BJ (cell line): ENCODE measurements around the gene PPP1R13L. TPM values are rescaled to one million over a fixed set of nuclear protein-coding genes. Genes with fewer than 3 reads are reported as not detected.
A peak's percentile ranks its signal among the peaks of the same experiment; 100 is the strongest.

Experiments
- CTCF ChIA-PET: fragments of 350-600 bp; formaldehyde crosslinking; extraction: SDS; loops from one replicate; lab custom pipeline; 2021; ENCODE audit warnings: antibody characterized with exemption, inconsistent platforms; lab: Yijun Ruan, JAX
- POLR2A ChIA-PET: fragments of 300-600 bp; sonication (Branson Sonifier 250); formaldehyde crosslinking; extraction: SDS; loops from one replicate; lab custom pipeline; 2021; ENCODE audit warnings: antibody characterized with exemption; lab: Charles Lee
- DNase-seq: peaks from one replicate; pipeline ENCODE4 v3.0.0-alpha.2; 2011; ENCODE audit warnings: low read depth
- H3K27me3 ChIP-seq: 2 replicates; pipeline ENCODE4 v1.6.0; 2011; ENCODE audit warnings: low read length; ENCODE audit not compliant: control insufficient read depth, insufficient read depth
- H3K36me3 ChIP-seq: 2 replicates; pipeline ENCODE4 v1.5.1; 2011; ENCODE audit warnings: low read length; ENCODE audit not compliant: control insufficient read depth, insufficient read depth
- H3K4me3 ChIP-seq: 2 replicates; pipeline ENCODE4 v1.5.1; 2011; ENCODE audit warnings: low read depth, mild to moderate bottlenecking, control low read depth, low read length
- polyA minus RNA-seq: library from RNA; depleted of rRNA, polyadenylated mRNA; stranded (reverse); fragments of >200 nt; gene quantifications from 2 replicates; pipeline ENCODE4 v1.2.3, GENCODE V29; 2011; rRNA and poly(A)+ RNA removed
- polyA plus RNA-seq: library from polyadenylated mRNA; depleted of rRNA; stranded (reverse); fragments of >200 nt; gene quantifications from 2 replicates; pipeline ENCODE4 v1.2.3, GENCODE V29; 2011; rRNA removed
- TF ChIP-seq, protein P1 (sequence below): IDR thresholded peaks from 2 replicates; pipeline ENCODE4 v1.5.1; 2011; ENCODE audit warnings: low read depth, mild to moderate bottlenecking, control low read depth, inconsistent platforms, low read length, moderate library complexity; ENCODE audit not compliant: insufficient read depth

The PPP1R13L gene, protein sequence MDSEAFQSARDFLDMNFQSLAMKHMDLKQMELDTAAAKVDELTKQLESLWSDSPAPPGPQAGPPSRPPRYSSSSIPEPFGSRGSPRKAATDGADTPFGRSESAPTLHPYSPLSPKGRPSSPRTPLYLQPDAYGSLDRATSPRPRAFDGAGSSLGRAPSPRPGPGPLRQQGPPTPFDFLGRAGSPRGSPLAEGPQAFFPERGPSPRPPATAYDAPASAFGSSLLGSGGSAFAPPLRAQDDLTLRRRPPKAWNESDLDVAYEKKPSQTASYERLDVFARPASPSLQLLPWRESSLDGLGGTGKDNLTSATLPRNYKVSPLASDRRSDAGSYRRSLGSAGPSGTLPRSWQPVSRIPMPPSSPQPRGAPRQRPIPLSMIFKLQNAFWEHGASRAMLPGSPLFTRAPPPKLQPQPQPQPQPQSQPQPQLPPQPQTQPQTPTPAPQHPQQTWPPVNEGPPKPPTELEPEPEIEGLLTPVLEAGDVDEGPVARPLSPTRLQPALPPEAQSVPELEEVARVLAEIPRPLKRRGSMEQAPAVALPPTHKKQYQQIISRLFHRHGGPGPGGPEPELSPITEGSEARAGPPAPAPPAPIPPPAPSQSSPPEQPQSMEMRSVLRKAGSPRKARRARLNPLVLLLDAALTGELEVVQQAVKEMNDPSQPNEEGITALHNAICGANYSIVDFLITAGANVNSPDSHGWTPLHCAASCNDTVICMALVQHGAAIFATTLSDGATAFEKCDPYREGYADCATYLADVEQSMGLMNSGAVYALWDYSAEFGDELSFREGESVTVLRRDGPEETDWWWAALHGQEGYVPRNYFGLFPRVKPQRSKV
- polyA plus RNA-seq: 5.4 and 12.3 TPM in 2 replicates
- polyA minus RNA-seq: 8.8 and 18.1 TPM in 2 replicates

DNA sequence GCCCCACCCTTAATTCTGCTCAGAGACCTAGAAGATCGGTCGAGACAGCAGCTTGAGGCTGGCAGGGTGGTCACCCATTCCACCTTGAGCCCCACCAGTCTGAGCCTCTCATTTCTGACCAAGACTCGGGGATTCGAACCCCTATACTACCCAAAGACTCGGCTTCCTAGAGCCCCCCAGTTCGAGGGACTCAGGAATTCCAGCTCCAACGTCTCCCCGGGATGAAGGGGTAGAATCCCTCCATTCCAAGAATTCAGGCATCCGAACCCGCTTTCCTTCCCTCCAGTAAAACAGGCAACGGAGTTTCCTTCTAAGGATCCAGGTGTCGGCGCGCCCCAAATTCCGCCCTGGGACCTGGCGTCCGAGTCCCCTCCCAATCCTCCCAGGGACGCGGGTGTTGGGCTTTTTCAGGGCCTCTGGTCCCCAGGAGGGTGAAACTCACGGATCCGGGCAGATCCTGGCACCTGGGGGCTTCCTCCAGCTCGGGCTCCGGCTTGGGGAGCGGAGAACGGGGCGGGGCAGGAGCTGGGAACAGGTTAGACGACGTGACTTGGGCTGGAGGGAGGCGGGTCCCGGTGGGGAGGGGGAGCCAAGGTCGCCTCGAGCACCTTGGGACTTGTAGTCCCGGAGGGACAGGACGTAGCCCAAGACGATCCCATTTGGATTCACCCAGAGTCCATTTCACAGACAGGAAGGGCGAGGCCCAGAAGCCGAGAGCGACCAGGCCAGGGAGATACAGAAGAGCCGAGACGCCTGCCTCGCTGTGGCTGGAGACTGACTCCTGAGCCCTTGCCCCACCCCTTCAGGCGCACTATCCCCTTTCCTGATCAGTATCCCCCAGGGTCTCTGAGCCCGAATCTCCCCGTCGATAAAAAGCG, at the start of gene PPP1R13L:
Gene PPP1R13L, minus strand, starts transcription at position 513 of the 878 bp plus-strand sequence. CDS start 6,751 bp downstream, outside the sequence.
- no peak for DNase-seq
- H3K36me3 ChIP-seq: no peaks in the 10 kb centered on the region
- H3K27me3 ChIP-seq: no peaks in the 10 kb centered on the region
- TF ChIP-seq, protein P1, sequence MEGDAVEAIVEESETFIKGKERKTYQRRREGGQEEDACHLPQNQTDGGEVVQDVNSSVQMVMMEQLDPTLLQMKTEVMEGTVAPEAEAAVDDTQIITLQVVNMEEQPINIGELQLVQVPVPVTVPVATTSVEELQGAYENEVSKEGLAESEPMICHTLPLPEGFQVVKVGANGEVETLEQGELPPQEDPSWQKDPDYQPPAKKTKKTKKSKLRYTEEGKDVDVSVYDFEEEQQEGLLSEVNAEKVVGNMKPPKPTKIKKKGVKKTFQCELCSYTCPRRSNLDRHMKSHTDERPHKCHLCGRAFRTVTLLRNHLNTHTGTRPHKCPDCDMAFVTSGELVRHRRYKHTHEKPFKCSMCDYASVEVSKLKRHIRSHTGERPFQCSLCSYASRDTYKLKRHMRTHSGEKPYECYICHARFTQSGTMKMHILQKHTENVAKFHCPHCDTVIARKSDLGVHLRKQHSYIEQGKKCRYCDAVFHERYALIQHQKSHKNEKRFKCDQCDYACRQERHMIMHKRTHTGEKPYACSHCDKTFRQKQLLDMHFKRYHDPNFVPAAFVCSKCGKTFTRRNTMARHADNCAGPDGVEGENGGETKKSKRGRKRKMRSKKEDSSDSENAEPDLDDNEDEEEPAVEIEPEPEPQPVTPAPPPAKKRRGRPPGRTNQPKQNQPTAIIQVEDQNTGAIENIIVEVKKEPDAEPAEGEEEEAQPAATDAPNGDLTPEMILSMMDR: no peak
- H3K4me3 ChIP-seq: peak within 1 kb of the TSS; percentile 92
- ChIA-PET POLR2A (no interaction called here), CTCF (interaction anchor here (0.8 to 3.9 kb wide), 9 partner anchors 8 to 91 kb away, joined by 3 to 25 read pairs (median 4); no protein-coding TSS in a partner anchor)

DNA sequence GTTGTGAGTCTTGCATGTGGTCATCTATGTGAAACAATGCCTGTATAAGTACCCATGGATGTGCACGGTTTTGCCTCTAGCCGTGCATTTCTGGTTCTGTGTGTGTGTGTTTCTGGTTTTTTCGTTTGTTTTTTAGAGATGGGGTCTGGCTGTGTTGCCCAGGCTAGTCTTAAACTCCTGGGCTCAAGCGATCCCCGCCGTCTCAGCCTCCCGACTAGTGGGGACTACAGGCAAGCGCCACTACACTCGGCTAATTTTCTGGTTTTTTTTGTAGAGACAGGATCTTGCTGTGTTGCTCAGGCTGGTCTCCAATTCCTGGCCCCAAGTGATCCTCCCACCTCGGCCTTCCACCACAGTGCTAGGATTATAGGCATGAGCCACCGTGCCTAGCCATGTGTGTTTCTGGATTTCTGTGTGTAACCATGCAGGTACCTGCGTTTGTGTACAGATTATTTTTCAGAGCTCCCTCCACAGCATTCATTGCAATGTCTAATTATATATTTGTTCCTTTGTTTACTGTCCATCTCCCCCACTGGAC, 47.0 kb upstream of the PPP1R13L start:
- ChIA-PET POLR2A (no interaction called here), CTCF (interaction anchor here (1.0 to 4.8 kb wide), 5 partner anchors 12 to 34 kb away, joined by 3 to 34 read pairs (median 9); no protein-coding TSS in a partner anchor)

DNA sequence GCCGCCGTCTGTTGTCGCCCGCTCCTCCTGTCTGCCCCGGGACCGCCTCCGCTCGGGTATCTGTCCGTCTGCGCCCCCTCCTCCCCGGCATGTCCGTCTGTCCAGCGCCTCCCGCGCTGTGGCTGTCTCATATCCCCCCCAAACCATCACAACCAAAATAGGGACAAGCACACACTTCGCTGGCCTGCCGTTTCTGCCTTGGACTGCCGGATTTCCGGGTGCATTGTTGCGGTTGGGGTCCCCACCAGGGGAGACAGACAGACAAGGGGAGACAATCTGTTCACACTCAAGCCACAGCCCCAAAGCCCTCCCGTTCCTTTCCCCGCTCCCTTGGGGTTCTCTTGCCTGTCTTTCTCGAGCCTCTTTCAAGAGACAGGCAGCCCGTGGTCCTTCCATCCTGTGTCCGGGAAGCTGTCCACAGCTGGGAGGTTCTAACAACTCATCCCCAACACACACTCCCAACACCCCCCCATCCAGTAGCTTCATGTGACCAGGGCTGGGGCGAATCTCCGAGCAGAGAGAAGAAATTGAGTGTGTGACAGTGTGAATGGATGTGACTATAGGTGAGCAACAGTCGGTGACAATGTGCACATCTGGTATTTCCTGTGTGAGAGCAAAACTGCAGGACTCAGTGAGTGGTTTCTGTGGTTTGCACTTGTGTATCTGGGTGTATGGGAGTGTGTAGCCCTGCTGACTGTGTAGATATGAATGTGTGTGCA, 46.4 kb upstream of the PPP1R13L start:
- POLR2A ChIA-PET: no interaction called here
- DNase-seq: no peak
- CTCF ChIA-PET: interaction anchor here (1.0 to 3.4 kb wide), 4 partner anchors 12 to 34 kb away, joined by 3 to 9 read pairs (median 8); no protein-coding TSS in a partner anchor
- H3K36me3 ChIP-seq: no peaks in the 10 kb centered on the region
- H3K4me3 ChIP-seq: peak overlapping the region; percentile 61
- TF ChIP-seq, protein P1: no peak
- no peaks in the 10 kb centered on the region for H3K27me3 ChIP-seq

More for the DNA sequence above, 47.0 kb upstream of the PPP1R13L start:
- DNase-seq: no peak
- no peak overlapping the region for H3K4me3 ChIP-seq
- TF ChIP-seq, protein P1: no peak
- H3K27me3 ChIP-seq: no peaks in the 10 kb centered on the region
- H3K36me3 ChIP-seq: no peaks in the 10 kb centered on the region

DNA sequence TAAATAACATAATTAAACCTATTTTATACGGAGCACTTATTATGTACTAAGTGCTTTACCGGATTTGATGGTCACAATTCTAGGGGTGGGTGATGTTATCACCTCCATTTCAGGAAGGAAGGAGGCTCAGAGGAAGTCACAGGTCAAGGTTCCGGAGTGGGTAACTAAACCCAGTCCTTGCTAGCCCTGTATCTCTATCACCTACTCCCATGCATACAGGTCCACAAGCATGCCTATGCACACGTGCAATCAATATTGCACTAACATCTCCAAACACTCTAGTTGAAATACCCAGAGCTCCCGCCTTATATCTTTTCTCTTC, 45.1 kb upstream of the PPP1R13L start:
- DNase-seq: no peak
- TF ChIP-seq, protein P1: no peak
- Histone ChIP-seq H3K4me3 (peak overlapping the region; percentile 47), H3K27me3 (no peaks in the 10 kb centered on the region), H3K36me3 (0 out of 2 replicates have a peak, but pooled peaks cover 1% of the 10 kb centered on the region)
- POLR2A ChIA-PET: no interaction called here
- CTCF ChIA-PET: interaction anchor here (0.6 to 3.9 kb wide), 3 partner anchors 10 to 189 kb away, joined by 3 to 22 read pairs (median 15); partner anchors contain the start of gene EML2
